Karpas-422 (cell line): ENCODE measurements around the gene ASS1. TPM values are rescaled to one million over a fixed set of nuclear protein-coding genes. Genes with fewer than 3 reads are reported as not detected.

Source experiments
- DNase-seq: peaks from one replicate; pipeline ENCODE4 v3.0.0-alpha.2; 2015
- H2AFZ ChIP-seq: fragments of 200-600 bp; sonication (generic); 2 replicates; pipeline ENCODE4 v1.6.1; 2014; ENCODE audit warnings: antibody characterized with exemption, low read length, mixed read lengths
- H3K27ac ChIP-seq: fragments of 200-600 bp; sonication (generic); 2 replicates; pipeline ENCODE4 v1.5.1; 2014; ENCODE audit warnings: mild to moderate bottlenecking, low read length, moderate library complexity
- H3K27me3 ChIP-seq: fragments of 200-600 bp; sonication (generic); 2 replicates; pipeline ENCODE4 v1.6.1; 2014; ENCODE audit warnings: low read length, mixed read lengths
- H3K36me3 ChIP-seq: fragments of 200-600 bp; sonication (generic); 2 replicates; pipeline ENCODE4 v1.6.1; 2014; ENCODE audit warnings: low read length, mixed read lengths; ENCODE audit not compliant: insufficient read depth
- H3K4me1 ChIP-seq: fragments of 200-600 bp; sonication (generic); 2 replicates; pipeline ENCODE4 v1.6.1; 2014; ENCODE audit warnings: mild to moderate bottlenecking, low read length, mixed read lengths
- H3K4me2 ChIP-seq: fragments of 200-600 bp; sonication (generic); 2 replicates; pipeline ENCODE4 v1.6.1; 2014; ENCODE audit warnings: low read length, low read depth, mild to moderate bottlenecking; ENCODE audit not compliant: poor library complexity, severe bottlenecking
- H3K4me3 ChIP-seq: fragments of 200-600 bp; sonication (generic); 2 replicates; pipeline ENCODE4 v1.5.1; 2014; ENCODE audit warnings: mild to moderate bottlenecking, antibody characterized with exemption, low read length, mixed read lengths
- H3K79me2 ChIP-seq: fragments of 200-600 bp; sonication (generic); 2 replicates; pipeline ENCODE4 v1.6.1; 2014; ENCODE audit warnings: mild to moderate bottlenecking, low read length, mixed read lengths
- H3K9ac ChIP-seq: fragments of 200-600 bp; sonication (generic); 2 replicates; pipeline ENCODE4 v1.6.0; 2014; ENCODE audit warnings: low read length
- H3K9me2 ChIP-seq: fragments of 200-600 bp; sonication (generic), shearing (Covaris generic); replicated peaks from 2 replicates; pipeline ENCODE4 v1.6.0; 2014; ENCODE audit warnings: mild to moderate bottlenecking, low read length, moderate library complexity; ENCODE audit not compliant: insufficient read depth
- H3K9me3 ChIP-seq: fragments of 300-700, 200-600 bp; sonication (generic); 2 replicates; pipeline ENCODE4 v1.6.1; 2014; ENCODE audit warnings: low read length, mixed read lengths
- H4K20me1 ChIP-seq: fragments of 200-600 bp; sonication (generic); 2 replicates; pipeline ENCODE4 v1.6.1; 2014; ENCODE audit warnings: mild to moderate bottlenecking, antibody characterized with exemption, low read length, low read depth; ENCODE audit not compliant: insufficient read depth
- total RNA-seq: library from RNA; depleted of rRNA; stranded (reverse); fragments of >200 nt; shearing (Covaris generic); gene quantifications from 2 replicates; pipeline ENCODE4 v1.2.3, GENCODE V29; 2014; ENCODE audit warnings: low replicate concordance

The ASS1 gene
- total RNA-seq, 1 experiment from 2014 or later = not detected

- Histone ChIP-seq H3K79me2 (no peaks in the 10 kb centered on the region), H3K27ac (no peak overlapping the region), H3K4me3 (no peak overlapping the region), H4K20me1 (no peaks in the 10 kb centered on the region), H3K27me3 (no peaks in the 10 kb centered on the region), H3K9me2 (no peaks in the 10 kb centered on the region), H3K4me1 (no peaks in the 10 kb centered on the region), H3K4me2 (no peak overlapping the region), H2AFZ (no peak overlapping the region), H3K9me3 (no peaks in the 10 kb centered on the region), H3K9ac (no peak overlapping the region), H3K36me3 (no peaks in the 10 kb centered on the region)
- DNase-seq = no peak
These were observed 63.5 kb downstream of the ASS1 start for GRCh38 chr9:130508218-130508617.

DNA sequence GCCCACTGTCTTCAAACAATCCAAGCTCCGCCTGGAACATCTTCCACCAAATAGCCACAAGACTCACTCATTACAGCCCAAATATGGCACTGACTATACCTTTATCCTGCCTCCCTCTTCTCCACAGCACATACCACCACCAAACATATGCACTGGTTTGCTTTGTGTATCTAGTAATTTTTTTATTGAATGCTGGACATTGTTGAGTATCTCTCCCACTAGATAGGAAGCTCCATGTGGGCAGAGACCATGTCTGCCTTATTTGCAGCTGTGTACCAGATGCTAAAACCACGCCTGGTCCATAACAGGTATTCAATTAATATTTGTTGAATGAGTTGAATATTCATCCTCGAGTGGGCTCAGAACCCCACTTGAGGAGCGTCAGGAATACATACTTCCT lies 67.4 kb downstream of the ASS1 start:
- H3K9ac ChIP-seq = no peak overlapping the region
- no peak overlapping the region for H3K27ac ChIP-seq
- H3K4me2 ChIP-seq = no peak overlapping the region
- no peaks in the 10 kb centered on the region for H3K36me3 ChIP-seq
- H3K4me3 ChIP-seq = no peak overlapping the region
- no peaks in the 10 kb centered on the region for H3K9me2 ChIP-seq
- H4K20me1 ChIP-seq = no peaks in the 10 kb centered on the region
- H2AFZ ChIP-seq = no peak overlapping the region
- no peaks in the 10 kb centered on the region for H3K27me3 ChIP-seq
- no peaks in the 10 kb centered on the region for H3K4me1 ChIP-seq
- H3K79me2 ChIP-seq = no peaks in the 10 kb centered on the region
- H3K9me3 ChIP-seq = no peaks in the 10 kb centered on the region
- DNase-seq = no peak

DNA sequence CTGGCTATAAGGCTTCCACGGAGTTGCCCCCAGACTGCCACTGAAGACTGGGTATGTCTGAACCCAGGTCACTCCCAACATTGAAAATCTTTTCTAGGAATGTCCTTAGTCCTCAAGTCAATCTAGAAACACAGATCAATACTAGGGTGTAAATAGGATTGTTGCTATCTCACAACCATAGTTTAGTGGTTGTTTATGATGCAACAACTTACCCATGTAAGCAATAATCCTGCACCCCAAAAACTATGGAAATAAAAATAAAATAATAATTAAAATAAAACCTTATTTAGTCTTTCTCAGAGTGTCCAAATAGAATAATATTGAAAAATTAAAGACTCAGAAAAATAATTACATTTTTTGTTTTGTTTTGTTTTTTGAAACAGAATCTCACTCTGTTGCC lies 68.3 kb downstream of the ASS1 start:
- Histone ChIP-seq H4K20me1 (no peaks in the 10 kb centered on the region), H2AFZ (no peak overlapping the region), H3K27me3 (no peaks in the 10 kb centered on the region), H3K36me3 (no peaks in the 10 kb centered on the region), H3K9me2 (no peaks in the 10 kb centered on the region), H3K4me2 (no peak overlapping the region), H3K4me3 (no peak overlapping the region), H3K27ac (no peak overlapping the region), H3K79me2 (no peaks in the 10 kb centered on the region), H3K9me3 (no peaks in the 10 kb centered on the region), H3K4me1 (no peaks in the 10 kb centered on the region), H3K9ac (no peak overlapping the region)
- DNase-seq = no peak

GRCh38 chr9:130518233-130518632 lies 73.5 kb downstream of the ASS1 start:
- no peaks in the 10 kb centered on the region for H3K27me3 ChIP-seq
- DNase-seq = no peak
- no peak overlapping the region for H2AFZ ChIP-seq

GRCh38 chr9:130518943-130519799 lies 74.4 kb downstream of the ASS1 start:
- H3K27me3 ChIP-seq = no peaks in the 10 kb centered on the region
- no peaks in the 10 kb centered on the region for H3K79me2 ChIP-seq
- no peak overlapping the region for H3K9ac ChIP-seq
- H3K4me2 ChIP-seq = no peak overlapping the region
- H3K9me2 ChIP-seq = no peaks in the 10 kb centered on the region
- H2AFZ ChIP-seq = no peak overlapping the region
- no peak for DNase-seq
- no peak overlapping the region for H3K27ac ChIP-seq
- H3K9me3 ChIP-seq = no peaks in the 10 kb centered on the region
- no peaks in the 10 kb centered on the region for H3K36me3 ChIP-seq
- H4K20me1 ChIP-seq = no peaks in the 10 kb centered on the region
- no peaks in the 10 kb centered on the region for H3K4me1 ChIP-seq
- no peak overlapping the region for H3K4me3 ChIP-seq

More at GRCh38 chr9:130518233-130518632, 73.5 kb downstream of the ASS1 start:
- Histone ChIP-seq H3K4me3 (no peak overlapping the region), H3K4me1 (no peaks in the 10 kb centered on the region), H3K4me2 (no peak overlapping the region), H3K36me3 (no peaks in the 10 kb centered on the region), H4K20me1 (no peaks in the 10 kb centered on the region), H3K27ac (no peak overlapping the region), H3K9ac (no peak overlapping the region), H3K79me2 (no peaks in the 10 kb centered on the region), H3K9me2 (no peaks in the 10 kb centered on the region), H3K9me3 (no peaks in the 10 kb centered on the region)

DNA sequence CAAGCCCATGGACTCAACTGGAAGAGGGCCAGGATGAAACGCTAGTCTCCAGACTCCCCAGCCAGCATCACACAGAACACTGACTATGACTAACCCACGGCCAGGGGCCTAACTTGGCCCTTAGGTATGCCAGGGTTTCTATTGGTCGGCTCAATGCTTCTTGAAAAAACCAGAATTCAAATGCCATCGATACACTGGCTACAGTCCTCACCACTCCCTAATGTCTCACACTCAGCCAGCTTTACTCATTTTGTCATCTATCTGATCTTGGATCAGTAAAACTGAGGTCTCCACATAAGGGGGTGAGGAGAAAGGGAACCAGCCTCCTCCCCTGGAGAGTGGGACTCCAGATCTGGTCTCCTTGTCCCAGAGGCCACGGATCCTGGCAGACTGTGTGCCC lies 75.2 kb downstream of the ASS1 start:
- no peaks in the 10 kb centered on the region for H3K4me1 ChIP-seq
- no peaks in the 10 kb centered on the region for H3K79me2 ChIP-seq
- H3K27me3 ChIP-seq = no peaks in the 10 kb centered on the region
- H3K9me3 ChIP-seq = no peaks in the 10 kb centered on the region
- H2AFZ ChIP-seq = no peak overlapping the region
- H3K9me2 ChIP-seq = no peaks in the 10 kb centered on the region
- H3K4me3 ChIP-seq = no peak overlapping the region
- no peaks in the 10 kb centered on the region for H4K20me1 ChIP-seq
- H3K36me3 ChIP-seq = no peaks in the 10 kb centered on the region
- H3K4me2 ChIP-seq = no peak overlapping the region
- H3K27ac ChIP-seq = no peak overlapping the region
- H3K9ac ChIP-seq = no peak overlapping the region
- no peak for DNase-seq

DNA sequence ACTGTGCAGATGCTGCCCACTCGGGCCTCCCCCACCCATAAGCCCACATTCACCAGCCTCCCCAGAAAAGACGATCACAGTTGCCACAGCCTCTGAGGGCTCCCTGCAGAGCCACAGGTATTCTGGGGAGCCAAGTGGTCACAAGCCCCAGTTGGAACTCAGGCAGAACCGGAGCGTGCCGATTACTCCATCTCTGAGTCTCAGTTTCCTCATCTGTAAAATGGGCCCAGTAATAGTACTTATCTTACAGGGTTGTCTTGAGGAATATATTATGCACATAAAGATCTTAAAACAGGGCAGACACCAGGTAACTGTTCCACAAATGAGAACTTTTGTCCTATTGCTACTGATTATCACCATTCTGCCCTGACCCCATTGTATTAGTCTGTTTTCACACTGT lies 77.0 kb downstream of the ASS1 start:
- Histone ChIP-seq H3K79me2 (no peaks in the 10 kb centered on the region), H4K20me1 (no peaks in the 10 kb centered on the region), H3K4me2 (no peak overlapping the region), H3K9me3 (no peaks in the 10 kb centered on the region), H3K4me1 (no peaks in the 10 kb centered on the region), H3K4me3 (no peak overlapping the region), H2AFZ (no peak overlapping the region), H3K36me3 (no peaks in the 10 kb centered on the region), H3K9ac (no peak overlapping the region), H3K27ac (no peak overlapping the region), H3K27me3 (no peaks in the 10 kb centered on the region), H3K9me2 (no peaks in the 10 kb centered on the region)
- no peak for DNase-seq

DNA sequence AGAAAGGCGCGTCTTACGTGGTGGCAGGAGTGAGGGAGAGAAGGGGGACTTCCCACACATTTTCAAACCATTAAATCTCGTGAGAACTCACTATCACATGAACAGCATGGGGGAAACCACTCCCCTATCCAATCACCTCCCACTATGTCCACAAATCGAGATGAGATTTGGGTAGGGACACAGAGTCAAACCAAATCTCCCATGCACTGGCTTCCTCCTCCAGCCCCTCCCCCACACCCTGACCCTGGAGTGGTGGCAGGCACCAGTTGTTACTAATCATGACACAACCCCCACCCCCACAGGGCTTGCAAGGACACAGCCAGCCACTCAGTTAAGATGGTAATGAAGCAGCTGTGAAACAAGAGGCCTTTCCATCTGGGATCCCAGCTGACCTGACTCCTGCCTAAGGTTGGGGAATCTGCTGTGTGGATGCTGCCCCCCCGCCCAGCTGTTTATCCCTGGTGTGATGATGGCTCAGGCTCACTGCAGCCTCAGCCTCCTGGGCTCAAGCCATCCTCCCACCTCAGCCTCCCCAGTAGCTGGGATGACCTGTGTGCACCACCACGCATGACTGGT lies 77.6 kb downstream of the ASS1 start:
- no peak for DNase-seq
- H4K20me1 ChIP-seq = no peaks in the 10 kb centered on the region

More for the DNA sequence above, 77.6 kb downstream of the ASS1 start:
- Histone ChIP-seq H3K9me3 (no peaks in the 10 kb centered on the region), H3K4me2 (no peak overlapping the region), H3K4me3 (no peak overlapping the region), H3K36me3 (no peaks in the 10 kb centered on the region), H3K27ac (no peak overlapping the region), H3K4me1 (no peaks in the 10 kb centered on the region), H3K79me2 (no peaks in the 10 kb centered on the region), H3K9me2 (no peaks in the 10 kb centered on the region), H3K27me3 (no peaks in the 10 kb centered on the region), H3K9ac (no peak overlapping the region), H2AFZ (no peak overlapping the region)
